NOMO-1 treated with DMSO at 0.1 percent for 48 hours (cell line): ENCODE results near the gene TMEM185B.
"Not testable (repeated sequence)": the region's sequence is repeated elsewhere in the genome, so short reads cannot be mapped to it uniquely, and the experiment has no call there.

Experiments used
- DNase-seq: peaks from one replicate; lab custom pipeline; 2025; ENCODE audit not compliant: unreplicated experiment; lab: John Stamatoyannopoulos, UW

Gene TMEM185B

DNA sequence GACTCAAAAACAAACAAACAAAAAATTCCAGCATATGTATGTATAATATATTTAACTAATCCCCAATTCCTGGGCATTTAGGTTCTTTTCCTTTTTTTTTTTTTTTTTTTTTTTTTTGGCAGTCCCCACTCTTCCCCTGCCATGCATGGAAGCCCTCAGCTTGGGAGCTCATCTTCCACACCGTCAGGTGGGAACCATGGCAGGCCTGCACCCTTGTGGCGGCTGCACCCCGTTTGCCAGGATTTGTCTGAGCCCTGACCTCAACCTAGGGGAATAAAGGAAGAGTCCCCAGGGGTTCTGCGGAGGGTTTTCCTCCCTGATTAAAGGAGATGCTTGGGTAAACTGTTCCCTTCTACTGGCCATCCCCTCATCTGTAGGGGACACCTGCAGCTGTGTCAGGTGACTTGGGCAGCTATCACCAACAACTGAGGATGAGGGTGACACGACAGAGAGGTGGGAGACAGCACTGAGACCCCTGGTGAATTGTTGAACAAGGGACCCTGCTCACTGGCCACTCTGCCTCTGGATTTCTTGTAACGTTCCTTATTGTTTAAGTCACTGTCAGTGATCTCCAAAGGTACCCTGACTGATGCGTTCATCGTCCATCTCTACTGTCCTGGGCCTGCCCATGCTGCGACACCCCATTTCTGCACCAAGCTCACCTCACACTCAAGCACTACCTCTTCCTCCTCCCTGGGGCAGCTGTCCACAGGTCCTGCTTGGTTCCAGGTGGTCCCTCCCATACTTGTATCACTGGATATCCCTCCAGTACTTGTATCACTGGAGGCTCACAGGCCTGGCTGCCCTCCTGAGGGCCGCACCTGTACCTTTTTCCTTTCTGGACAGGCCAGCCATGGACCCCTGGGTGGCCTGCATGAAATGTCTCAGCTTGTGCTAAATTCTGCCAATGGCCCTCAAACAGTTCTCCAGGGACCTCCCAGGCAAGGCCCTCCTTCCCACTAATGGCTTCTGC lies 14.5 kb downstream of the TMEM185B start:
- no peak for DNase-seq

DNA sequence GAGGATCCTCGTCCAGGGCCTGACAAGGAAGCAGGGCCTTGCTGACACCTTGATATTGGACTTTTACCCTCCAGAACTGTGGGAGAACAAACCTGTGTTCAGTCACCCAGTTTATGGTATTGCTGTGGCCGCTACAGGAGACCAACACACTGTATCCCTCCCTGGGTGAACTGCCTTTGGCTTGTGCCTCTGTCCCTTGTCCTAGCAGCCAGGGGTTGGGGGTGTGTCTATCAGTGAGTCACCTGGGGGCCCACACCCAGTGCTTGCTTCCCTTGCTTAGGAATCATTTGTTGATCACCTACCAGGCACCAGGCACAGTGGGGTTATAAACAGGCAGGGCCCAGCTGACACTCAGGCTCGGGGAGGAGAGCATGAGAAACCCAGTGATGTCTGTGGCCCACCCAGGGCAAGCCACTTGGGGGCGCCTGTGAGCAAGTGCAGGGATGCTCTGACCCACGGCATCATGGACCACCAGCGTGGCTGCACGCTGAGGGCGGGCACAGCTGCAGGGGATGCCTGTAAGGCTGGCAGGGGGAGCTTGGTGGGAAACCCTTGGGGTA lies 17.1 kb downstream of the TMEM185B start:
- no peak for DNase-seq

DNA sequence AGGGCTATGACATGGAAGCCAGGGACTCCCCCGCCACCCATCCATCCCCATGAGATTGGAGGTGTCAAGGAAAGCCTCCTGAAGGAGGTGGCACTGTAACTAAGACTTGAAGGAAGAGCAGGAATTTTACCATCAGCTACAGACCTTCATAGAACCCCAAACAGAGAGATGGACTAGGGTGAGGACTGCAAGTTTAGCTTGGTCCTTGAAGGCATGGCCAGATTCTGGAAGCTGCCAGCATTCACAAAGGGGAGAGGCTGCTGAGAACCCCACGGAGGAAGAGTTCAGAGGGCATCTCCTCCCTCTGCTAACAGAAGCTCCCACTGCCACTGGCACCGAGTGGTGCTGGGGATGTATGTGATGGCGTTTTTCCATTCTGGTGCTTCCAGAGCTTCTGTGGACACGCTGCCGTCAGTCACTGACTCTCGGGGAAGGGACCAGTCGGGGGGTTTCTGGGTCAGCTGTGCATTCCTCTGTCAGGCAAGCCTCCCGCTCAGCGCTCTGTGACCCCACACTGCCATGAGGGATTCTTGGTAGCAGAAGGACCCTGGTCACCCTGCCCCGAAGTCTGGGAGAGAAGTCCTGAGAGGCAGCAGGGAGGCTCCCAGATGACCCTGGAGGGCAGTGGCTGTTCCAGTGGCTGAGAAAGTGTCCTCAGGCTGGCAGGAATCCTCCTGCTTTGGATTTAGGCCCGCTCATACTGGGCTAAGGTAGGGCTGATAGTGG lies 18.1 kb downstream of the TMEM185B start:
- no peak for DNase-seq

- no peak for DNase-seq
These were observed 18.8 kb downstream of the TMEM185B start for GRCh38 chr2:120204417-120204816.

GRCh38 chr2:120204022-120204405 lies 19.2 kb downstream of the TMEM185B start:
- no peak for DNase-seq

- DNase-seq: peak; percentile 10
These were observed 19.8 kb downstream of the TMEM185B start for GRCh38 chr2:120203251-120204021.

DNA sequence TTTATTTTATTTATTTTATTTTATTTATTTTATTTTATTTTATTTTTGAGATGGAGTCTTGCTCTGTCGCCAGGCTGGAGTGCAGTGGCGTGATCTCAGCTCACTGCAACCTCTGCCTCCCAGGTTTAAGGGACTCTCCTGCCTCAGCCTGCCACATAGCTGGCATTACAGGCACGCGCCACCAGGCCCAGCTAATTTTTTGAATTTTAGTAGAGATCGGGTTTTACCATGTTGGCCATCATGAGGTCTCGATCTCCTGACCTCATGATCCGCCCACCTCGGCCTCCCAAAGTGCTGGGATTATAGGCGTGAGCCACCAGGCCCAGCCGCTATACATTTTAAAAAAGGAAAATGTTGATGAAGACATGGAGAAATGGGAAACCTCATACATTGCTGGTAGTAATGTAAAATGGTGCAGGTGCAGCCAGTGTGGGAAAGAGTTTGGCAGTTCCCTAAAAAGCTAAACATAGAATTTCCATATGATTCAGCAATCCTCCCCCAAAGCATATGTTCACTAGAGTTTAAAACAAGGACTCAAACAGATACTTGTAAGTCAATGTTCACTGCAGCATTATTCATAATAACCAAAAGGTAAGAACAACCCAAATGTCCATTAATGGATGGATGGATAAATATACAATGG lies 23.3 kb downstream of the TMEM185B start:
- DNase-seq: not testable (repeated sequence)

DNA sequence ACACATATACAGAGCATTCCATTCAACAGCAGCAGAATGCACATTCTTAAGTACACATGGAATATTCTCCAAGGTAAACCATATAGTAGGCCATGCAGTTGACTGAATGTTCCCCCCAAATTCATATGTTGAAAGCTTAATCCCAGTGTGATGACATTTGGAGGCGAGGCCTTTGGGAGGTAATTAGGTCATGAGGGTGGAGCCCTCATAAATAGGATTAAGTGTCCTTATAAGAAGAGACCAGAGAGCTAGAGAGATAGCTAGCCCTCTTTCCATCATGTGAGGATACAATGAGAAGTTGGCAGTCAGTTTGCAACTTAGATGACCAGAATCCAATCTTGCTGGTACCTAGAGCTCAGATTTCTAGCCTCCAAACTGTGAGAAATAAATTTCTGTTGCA lies 27.6 kb downstream of the TMEM185B start:
- no peak for DNase-seq

GRCh38 chr2:120192280-120192679 lies 30.9 kb downstream of the TMEM185B start:
- no peak for DNase-seq

DNA sequence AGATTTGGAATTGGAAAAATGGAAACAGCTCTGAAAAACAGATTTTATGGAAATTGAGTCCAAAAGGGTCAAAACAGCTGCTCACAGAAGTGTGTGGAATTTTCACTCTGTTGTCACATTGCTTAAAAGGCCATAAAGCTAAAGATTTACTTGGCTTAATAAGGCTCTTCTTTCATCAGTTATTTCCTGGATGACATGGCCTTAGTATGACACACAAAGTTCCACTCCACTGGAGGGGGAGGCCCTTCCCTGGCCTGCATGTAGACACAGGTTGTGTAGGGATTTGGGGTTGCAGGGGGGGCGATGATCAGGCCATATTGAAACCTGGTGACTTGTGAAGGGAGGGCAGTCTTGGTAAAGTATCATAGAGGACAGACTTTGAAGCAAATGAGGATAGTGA lies 34.0 kb downstream of the TMEM185B start:
- no peak for DNase-seq

DNA sequence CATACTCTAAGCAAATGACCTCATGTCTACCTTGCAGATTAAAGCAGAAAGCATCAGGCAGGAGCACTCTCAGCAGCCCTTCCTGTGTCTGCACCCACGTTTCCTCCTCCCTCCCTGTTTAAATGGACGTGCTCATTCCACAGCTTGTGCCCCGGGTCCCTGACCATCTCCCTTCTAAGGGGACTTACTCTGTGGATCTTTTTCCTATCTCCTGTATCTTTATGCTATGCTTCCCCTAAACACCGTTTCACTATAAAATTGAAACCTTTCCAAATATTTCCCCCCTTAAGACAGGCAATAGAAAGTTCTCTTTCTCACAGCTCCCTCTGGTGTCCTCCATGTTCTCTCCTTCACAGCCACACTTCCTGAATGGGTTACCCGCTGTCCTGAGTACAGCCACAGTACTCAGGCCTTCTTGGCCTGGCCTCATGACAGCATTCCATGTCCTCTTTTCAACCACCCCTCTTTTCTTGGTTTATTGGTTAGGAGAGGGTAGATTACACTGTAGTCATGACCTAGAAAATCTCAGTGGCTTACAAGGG lies 41.1 kb downstream of the TMEM185B start:
- no peak for DNase-seq

GRCh38 chr2:120180066-120180465 lies 43.1 kb downstream of the TMEM185B start:
- no peak for DNase-seq

DNA sequence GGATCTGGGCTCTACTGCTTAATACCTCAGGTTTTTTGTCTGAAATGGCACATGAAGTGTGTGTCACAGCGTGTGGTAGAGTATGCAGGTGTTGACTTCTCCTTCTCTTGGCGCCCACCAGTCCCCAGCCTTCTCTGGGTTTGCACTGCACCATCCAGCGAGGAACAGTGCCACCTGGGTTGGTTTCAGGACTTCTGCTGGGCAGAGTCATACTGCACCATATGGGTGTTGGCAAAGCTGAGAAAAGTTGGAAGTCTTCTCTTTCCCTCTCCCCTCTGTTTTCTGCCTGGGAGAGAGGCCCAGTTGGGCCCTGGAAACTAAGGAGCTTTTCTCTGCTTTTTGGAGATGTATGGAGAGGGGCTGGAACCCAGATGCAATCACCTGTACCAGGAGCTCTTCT lies 43.8 kb downstream of the TMEM185B start:
- DNase-seq: no peak

GRCh38 chr2:120177973-120178372 lies 45.2 kb downstream of the TMEM185B start:
- DNase-seq: no peak

GRCh38 chr2:120177001-120177621 lies 46.1 kb downstream of the TMEM185B start:
- DNase-seq: peak; percentile 87

DNA sequence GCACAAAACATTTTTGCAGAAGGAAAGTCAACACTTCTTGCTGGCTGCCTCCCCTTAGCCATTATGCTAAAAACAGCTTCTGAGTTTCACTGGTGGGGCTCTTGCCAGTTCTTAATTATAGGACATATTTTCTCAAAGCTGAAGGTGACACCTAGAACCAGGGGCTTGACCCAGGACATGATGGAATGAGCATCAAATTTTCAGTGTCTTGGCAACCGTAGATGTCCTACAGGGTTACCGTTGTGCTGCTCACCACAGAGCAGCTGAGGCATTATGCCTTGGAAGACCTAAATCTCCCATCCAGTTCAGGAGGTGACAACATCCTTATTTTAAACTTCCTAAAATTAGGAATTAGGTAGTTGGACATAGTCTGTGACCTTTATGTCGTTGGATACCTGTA lies 46.7 kb downstream of the TMEM185B start:
- DNase-seq: no peak

GRCh38 chr2:120174963-120175581 lies 48.1 kb downstream of the TMEM185B start:
- DNase-seq: peak; percentile 46
